Non-pigmented ciliary epithelial cell (primary cell): ENCODE data around the gene UNC13B.
"Not testable (repeated sequence)": the region's sequence is repeated elsewhere in the genome, so short reads cannot be mapped to it uniquely, and the experiment has no call there.

ENCODE experiments used
- DNase-seq: peaks from one replicate; pipeline ENCODE4 v3.0.0-alpha.2; 2010; ENCODE audit warnings: low read depth

The UNC13B gene

DNA sequence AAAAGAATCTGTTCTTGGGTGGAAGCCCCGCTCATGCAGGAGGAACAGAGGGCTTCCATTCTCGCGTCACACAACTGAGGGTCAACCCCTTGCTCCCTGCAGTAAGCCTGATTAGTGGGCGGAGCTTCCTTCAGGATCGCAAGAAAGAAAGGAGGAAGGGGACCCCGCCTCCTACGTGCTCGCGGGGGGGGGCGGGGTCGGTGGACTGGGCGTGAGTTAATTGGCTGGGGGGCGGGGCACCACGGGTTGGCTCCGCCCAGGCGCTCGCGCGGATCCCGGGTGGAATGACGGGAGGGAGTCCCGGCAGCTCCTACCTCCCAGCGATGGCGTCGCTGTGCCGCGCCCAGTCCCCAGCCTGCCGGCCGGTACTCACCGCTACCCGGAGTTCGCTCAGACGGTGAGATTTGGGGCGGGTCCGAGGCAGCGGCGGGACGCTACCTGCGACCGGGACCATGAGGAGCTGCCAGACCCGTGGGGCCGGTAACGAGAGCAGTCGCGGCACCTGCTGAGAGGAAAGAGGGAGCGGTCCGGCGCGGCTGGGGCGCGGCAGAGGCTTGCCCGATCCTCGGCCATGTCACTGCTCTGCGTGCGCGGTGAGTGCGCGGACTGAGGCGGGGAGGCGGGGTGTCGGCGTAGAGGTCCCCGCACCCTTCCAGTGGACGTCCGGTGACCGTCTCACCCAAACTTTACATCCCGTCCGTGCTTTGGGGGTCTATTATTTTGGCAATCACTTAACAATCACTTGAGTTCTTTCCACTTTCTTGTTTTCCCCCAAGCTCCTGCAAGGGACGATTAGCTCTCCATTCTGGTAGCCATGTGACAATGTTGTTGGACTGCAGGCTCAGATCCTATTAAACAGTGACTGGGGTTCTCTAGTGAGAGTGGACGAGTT, at the start of gene UNC13B:
Gene UNC13B (plus strand): TSS at position 297 of the 892 bp plus-strand sequence. CDS start 275 bp downstream, at position 572.
- DNase-seq, result peak; percentile 64

GRCh38 chr9:35112257-35113020, 49.4 kb upstream of the UNC13B start:
- no peak for DNase-seq

DNA sequence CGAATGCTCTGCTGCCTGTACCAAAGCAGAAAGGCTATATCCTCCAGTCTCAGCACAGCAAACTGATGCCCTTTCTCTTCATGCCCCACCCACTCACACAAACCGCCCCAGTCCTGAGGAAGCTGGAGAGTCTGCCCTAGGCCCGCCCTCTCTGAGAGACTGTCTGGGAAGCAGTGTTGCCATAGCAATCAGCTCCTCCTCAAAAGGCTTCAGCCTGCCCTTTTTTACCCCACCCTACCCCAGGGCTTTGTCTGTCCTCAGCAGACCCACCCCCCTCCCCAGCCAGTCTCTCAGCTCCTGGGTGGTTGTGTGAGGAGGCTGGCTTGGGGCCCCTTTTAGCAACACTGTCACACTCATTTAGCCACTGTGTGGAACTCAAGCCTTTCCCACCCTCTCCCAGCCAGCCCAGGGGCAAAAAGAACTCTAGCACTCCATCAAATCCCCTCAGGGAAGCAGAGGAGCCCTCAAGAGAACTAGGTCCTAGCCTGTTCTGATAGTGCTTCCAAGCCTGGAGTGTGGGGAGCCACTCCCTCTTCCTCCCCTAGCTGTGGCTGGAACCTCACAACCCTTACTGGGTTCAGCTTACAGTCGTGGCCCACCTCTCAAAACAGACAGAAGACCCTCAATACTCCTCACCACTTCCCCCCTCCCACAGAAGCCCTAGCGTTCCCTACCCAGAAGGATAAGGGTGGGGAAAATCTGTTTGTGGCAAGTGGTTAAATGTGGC, 47.5 kb upstream of the UNC13B start:
- DNase-seq, result peak; percentile 91

DNA sequence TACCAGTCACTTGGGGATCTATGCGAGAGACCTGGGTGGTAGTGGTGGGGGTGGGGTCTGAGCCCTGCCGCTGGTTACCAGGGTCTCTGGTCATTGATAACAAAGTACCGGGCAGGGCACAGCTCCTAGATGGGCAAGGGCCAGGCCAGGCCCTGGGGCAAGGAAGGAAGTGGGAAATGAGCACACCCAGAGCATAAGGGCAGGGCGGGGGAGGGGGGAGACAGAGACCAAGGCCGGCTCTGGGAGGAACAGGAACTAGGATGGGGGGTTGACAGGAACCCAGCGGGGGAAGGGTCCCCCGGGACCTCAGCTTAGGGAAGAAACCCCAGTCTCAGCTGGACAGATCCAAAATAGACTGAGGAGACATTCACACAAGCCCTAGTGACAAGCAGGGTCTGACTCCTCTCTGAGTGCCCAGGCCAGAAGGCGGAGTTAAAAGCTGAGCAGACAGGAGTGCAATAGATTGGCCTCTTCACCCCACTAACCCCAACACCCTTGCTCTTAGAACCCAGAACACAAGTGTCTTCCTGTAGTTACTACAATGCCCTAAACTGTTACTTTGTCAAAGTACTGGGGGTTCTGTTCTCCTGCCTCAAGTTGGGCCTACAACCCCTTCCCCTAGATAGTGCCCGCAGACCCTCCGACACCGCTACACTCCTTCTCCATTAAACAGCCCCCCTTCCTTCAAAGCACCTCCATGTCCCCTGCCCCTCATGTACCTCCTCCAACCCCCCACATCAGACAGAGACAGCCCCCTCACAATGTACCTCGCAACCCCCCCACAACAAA, 46.8 kb upstream of the UNC13B start:
- DNase-seq, result no peak

GRCh38 chr9:35115680-35116538, 45.9 kb upstream of the UNC13B start, which contains the start of gene ATOSB:
ATOSB (minus strand) TSS chr9:35115862; CDS start chr9:35108274, 7,588 bp downstream.
- DNase-seq, result peak; percentile 86

- no peak for DNase-seq
Observed at GRCh38 chr9:35116539-35116897, 45.3 kb upstream of the UNC13B start.

DNA sequence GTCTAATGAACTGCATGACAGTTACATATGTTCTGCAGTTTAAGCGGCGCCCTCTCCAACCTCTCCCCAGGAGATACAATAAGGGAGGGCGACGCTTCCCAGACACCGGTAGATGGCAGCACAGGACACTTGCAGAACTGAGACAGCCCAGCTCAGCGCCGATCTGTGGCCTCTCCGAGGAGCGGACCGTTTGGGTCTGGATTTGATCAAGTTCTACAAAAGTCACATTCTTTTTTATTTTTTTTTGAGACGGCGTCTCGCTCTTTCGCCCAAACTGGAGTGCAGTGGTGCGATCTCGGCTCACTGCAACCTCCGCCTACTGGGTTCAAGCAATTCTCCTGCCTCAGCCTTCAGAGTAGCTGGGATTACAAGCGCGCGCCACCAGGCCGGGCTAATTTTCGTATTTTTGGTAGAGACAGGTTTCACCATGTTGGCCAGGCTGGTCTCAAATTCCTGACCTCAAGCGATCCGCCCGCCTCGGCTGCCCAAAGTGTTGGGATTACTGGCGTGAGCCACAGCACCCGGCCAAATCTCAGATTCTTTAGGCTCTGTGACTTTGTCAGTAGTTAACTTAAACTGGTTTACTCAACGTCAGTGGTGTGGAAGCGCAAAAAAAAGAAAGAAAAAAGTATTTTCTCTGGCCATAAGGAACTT, 44.8 kb upstream of the UNC13B start:
- no peak for DNase-seq

DNA sequence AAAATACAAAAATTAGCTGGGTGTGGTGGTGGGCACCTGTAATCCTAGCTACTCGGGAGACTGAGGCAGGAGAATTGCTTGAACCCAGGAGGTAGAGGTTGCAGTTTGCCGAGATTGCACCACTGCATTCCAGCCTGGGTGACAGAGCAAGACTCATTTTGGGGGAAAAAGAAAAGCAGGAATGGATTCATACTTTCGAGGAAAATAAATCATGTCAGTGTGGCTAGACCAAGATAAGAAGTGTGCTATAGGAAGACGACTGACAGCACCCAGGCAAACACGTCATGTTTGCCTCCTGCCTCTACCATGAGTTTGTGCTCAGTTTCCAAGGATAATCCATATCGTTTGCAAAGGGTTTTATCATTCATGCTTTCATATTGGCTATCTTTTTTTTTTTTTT, 26.9 kb upstream of the UNC13B start:
- DNase-seq, result no peak

GRCh38 chr9:35135988-35136387, 25.8 kb upstream of the UNC13B start:
- no peak for DNase-seq

DNA sequence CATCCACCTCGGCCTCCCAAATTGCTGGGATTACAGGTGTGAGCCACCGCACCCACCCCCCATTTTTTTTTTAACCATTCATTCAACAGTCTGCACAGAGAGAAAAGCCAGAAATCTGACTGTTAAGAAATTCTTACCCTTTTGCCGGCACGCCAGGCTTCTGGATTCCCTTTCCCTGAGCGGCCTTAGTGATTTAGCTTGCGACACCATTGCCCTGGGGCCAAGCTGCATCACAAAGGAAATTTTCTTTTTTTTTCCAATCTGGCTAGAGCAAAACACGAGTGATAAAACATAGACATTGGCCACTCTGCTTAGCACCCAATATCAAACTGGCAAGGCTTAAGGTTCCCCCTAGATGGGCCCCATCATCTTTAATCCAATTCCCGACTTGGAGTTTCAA, 24.9 kb upstream of the UNC13B start:
- no peak for DNase-seq

- no peak for DNase-seq
Observed at GRCh38 chr9:35140093-35140492, 21.7 kb upstream of the UNC13B start.

GRCh38 chr9:35142037-35142436, 19.8 kb upstream of the UNC13B start:
- DNase-seq, result no peak

GRCh38 chr9:35147941-35148563, 13.8 kb upstream of the UNC13B start:
- DNase-seq, result not testable (repeated sequence)

GRCh38 chr9:35152926-35153325, 8.9 kb upstream of the UNC13B start:
- no peak for DNase-seq

- no peak for DNase-seq
Observed at GRCh38 chr9:35156781-35157180, 5.0 kb upstream of the UNC13B start.

GRCh38 chr9:35157836-35158235, 4.0 kb upstream of the UNC13B start:
- DNase-seq, result not testable (repeated sequence)

DNA sequence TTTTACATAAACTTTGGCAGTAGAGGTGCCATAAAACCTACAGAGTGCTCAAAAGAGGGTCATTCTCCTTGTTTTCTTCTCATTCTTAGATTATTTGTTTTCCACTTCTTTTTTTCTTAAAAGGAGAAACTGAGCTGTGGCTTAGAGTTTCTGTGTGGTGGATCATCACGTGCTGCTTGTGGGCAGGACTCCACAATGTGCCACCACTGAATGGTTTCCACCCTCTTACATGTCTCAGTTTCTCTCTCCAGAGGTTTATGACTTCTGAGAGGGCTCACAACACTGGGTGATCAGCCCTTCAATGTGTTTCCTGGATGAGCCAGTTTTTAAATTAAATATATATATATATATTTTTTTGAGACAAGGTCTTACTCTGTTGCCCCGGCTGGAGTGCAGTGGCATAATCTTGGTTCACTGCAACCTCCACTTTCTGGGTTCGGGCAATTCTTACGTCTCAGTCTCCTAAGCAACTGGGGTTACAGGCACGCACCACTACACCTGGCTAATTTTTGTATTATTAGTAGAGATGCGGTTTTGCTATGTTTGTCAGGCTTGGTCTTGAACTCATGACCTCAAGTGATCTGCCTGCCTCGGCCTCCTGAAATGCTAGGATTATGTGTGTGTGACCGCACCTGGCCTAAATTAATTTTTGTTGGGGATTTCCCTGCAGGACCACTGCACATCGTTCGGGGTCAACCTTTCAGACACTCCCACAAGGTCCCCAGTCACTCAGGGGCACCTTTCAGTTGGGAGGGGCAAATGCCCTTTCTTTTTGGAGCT, 3.1 kb upstream of the UNC13B start:
- no peak for DNase-seq

DNA sequence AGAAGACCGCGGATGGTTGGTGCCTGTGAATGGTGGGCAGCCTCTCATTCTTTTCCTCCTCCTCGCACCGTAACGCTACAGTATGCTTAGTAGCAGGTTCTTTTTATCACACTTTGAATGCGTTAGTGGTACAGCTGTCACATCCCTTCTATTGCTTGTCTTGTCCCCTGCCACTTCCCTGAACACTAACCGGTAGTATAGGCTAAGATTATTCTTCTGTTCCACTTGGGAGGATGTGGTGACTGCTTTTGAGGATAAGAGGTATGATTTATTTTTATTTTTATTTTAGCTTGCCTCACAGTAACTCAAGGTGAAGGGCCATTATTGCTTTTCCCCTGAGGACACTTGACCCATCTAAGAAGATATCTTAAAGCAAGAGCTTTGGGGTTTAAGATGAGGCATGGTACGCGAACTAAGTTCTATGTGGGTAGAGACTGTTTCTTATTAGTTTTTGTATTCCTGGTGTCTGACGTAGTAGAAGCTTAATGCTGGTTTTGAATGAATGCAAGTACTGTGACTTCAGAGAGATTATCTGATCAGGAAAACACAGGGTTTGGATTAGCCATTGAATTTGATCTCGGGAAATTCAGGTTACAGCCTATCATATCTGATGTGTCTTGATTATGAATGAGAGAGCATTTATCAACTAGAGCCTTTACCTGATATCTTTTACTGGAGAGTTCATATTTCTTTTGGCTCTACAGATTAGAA, 951 bp downstream of the UNC13B start:
- DNase-seq, result no peak
